ENCODE measurements around the gene RANBP10. TPM values are rescaled to one million over a fixed set of nuclear protein-coding genes. Genes with fewer than 3 reads are reported as not detected.

Gene RANBP10
- total and polyA plus RNA-seq, 2 of the 13 experiments (the other 11 are each of a cell fraction or from before 2014, with no cell fraction given): 9.2 to 22.7 TPM

DNA sequence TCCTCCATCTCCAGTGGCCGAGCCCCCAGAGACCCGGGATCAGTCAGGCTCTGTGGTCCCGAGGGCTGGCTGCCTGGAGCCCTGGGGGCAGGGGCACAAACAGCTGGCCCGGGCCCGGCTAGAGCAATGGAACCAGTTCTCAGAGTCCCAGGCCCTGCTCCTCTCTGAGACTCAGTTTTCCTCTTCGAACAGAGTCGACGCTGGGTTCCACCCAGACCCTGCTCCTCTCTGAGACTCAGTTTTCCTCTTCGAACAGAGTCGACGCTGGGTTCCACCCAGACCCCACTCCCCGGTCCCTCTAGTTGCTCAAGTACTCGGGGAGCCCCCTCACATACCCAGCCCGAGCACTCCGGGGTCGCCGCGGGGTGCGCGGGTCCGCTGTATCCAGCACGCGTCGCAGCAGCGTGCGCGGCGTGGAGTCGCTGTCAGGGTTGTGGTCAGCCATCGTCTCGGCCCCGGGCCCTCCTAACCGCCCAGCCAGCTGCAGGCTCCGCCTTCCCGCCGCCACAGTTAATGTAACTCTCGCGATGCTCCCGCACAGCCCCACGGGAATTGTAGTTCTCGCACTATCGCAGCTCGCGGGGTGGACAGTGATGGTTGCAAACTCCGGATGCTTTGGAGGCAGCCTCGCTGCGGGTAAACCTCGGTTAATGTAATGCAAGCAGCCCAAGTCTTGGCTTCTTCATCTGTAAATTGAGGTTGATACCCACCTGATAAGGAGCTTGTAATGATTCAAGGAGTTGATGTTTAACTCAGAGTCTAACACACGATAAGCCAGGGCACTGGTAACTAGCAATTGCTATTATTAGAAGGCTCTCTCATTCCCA lies 27.3 kb upstream of the RANBP10 start (continued):
- TF ChIP-seq, protein P1, sequence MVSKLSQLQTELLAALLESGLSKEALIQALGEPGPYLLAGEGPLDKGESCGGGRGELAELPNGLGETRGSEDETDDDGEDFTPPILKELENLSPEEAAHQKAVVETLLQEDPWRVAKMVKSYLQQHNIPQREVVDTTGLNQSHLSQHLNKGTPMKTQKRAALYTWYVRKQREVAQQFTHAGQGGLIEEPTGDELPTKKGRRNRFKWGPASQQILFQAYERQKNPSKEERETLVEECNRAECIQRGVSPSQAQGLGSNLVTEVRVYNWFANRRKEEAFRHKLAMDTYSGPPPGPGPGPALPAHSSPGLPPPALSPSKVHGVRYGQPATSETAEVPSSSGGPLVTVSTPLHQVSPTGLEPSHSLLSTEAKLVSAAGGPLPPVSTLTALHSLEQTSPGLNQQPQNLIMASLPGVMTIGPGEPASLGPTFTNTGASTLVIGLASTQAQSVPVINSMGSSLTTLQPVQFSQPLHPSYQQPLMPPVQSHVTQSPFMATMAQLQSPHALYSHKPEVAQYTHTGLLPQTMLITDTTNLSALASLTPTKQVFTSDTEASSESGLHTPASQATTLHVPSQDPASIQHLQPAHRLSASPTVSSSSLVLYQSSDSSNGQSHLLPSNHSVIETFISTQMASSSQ (IDR thresholded peaks at IDR 0.05; ENCODE audit: low read depth): peak; percentile 65
- TF ChIP-seq, protein P1 (CRISPR knock-in tag; IDR thresholded peaks at IDR 0.05; ENCODE audit: borderline replicate concordance): peak; percentile 85; the same call in 1 of the 2 replicates
- no peak for TF ChIP-seq ZNF484 (CRISPR knock-in tag; IDR thresholded peaks at IDR 0.05; ENCODE audit: borderline replicate concordance, low read depth)
- TF ChIP-seq ASH2L (IDR thresholded peaks at IDR 0.05; ENCODE audit: insufficient read length, low read depth, low read length): peak; percentile 58
- TF ChIP-seq ZNF879 (CRISPR knock-in tag; IDR thresholded peaks at IDR 0.05): peak; percentile 57; the same call in 1 of the 2 replicates
- TF ChIP-seq, protein P2, sequence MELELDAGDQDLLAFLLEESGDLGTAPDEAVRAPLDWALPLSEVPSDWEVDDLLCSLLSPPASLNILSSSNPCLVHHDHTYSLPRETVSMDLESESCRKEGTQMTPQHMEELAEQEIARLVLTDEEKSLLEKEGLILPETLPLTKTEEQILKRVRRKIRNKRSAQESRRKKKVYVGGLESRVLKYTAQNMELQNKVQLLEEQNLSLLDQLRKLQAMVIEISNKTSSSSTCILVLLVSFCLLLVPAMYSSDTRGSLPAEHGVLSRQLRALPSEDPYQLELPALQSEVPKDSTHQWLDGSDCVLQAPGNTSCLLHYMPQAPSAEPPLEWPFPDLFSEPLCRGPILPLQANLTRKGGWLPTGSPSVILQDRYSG (CRISPR knock-in tag; IDR thresholded peaks at IDR 0.05): no peak
- TF ChIP-seq KMT2A (CRISPR knock-in tag; IDR thresholded peaks at IDR 0.05): peak; percentile 94
- TF ChIP-seq ZNF143 (CRISPR knock-in tag; IDR thresholded peaks at IDR 0.05): peak; percentile 100
- TF ChIP-seq ZC3H4 (CRISPR knock-in tag; IDR thresholded peaks at IDR 0.05; ENCODE audit: borderline replicate concordance): no peak
- TF ChIP-seq TBL1XR1 (IDR thresholded peaks at IDR 0.05; ENCODE audit: borderline replicate concordance, low read length, partially characterized antibody): peak; percentile 79
- TF ChIP-seq, protein P3, sequence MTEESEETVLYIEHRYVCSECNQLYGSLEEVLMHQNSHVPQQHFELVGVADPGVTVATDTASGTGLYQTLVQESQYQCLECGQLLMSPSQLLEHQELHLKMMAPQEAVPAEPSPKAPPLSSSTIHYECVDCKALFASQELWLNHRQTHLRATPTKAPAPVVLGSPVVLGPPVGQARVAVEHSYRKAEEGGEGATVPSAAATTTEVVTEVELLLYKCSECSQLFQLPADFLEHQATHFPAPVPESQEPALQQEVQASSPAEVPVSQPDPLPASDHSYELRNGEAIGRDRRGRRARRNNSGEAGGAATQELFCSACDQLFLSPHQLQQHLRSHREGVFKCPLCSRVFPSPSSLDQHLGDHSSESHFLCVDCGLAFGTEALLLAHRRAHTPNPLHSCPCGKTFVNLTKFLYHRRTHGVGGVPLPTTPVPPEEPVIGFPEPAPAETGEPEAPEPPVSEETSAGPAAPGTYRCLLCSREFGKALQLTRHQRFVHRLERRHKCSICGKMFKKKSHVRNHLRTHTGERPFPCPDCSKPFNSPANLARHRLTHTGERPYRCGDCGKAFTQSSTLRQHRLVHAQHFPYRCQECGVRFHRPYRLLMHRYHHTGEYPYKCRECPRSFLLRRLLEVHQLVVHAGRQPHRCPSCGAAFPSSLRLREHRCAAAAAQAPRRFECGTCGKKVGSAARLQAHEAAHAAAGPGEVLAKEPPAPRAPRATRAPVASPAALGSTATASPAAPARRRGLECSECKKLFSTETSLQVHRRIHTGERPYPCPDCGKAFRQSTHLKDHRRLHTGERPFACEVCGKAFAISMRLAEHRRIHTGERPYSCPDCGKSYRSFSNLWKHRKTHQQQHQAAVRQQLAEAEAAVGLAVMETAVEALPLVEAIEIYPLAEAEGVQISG (CRISPR knock-in tag; IDR thresholded peaks at IDR 0.05): peak; percentile 89
- TF ChIP-seq MTF2 (CRISPR knock-in tag; IDR thresholded peaks at IDR 0.05; ENCODE audit: borderline replicate concordance): no peak
- TF ChIP-seq HOXA9 (CRISPR knock-in tag; IDR thresholded peaks at IDR 0.05; ENCODE audit: borderline replicate concordance): no peak
- TF ChIP-seq ZNF83 (CRISPR knock-in tag; IDR thresholded peaks at IDR 0.05; ENCODE audit: borderline replicate concordance): no peak
- no peak for TF ChIP-seq KDM6A (CRISPR knock-in tag; IDR thresholded peaks at IDR 0.05; ENCODE audit: low read depth)
- peak; percentile 93 for TF ChIP-seq HDAC1 (CRISPR knock-in tag; IDR thresholded peaks at IDR 0.05)
- TF ChIP-seq, protein P4, sequence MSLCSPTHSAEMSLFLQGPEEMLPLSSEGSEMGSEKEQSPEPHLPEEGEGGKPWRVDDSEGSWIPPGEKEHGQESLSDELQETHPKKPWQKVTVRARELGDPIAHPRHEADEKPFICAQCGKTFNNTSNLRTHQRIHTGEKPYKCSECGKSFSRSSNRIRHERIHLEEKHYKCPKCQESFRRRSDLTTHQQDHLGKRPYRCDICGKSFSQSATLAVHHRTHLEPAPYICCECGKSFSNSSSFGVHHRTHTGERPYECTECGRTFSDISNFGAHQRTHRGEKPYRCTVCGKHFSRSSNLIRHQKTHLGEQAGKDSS (CRISPR knock-in tag; IDR thresholded peaks at IDR 0.05; ENCODE audit: borderline replicate concordance, low read depth): peak; percentile 39; the same call in 1 of the 2 replicates
- TF ChIP-seq AHR (CRISPR knock-in tag; IDR thresholded peaks at IDR 0.05): peak; percentile 71; the same call in 1 of the 2 replicates
- no peak for TF ChIP-seq CCAR2 (optimal IDR thresholded peaks at IDR 0.05; ENCODE audit: low read depth, low read length)
- peak; percentile 68; the same call in 1 of the 2 replicates for TF ChIP-seq FOXJ3 (CRISPR knock-in tag; IDR thresholded peaks at IDR 0.05; ENCODE audit: borderline replicate concordance)

All from HepG2 (cell line).